BJ (cell line): ENCODE results near the gene PRDX2. TPM values are rescaled to one million over a fixed set of nuclear protein-coding genes. Genes with fewer than 3 reads are reported as not detected.
A peak's percentile ranks its signal among the peaks of the same experiment; 100 is the strongest.
"Not testable (repeated sequence)": the region's sequence is repeated elsewhere in the genome, so short reads cannot be mapped to it uniquely, and the experiment has no call there.

Experiments
- CTCF ChIA-PET: fragments of 350-600 bp; formaldehyde crosslinking; extraction: SDS; loops from one replicate; lab custom pipeline; 2021; ENCODE audit warnings: antibody characterized with exemption, inconsistent platforms; lab: Yijun Ruan, JAX
- POLR2A ChIA-PET: fragments of 300-600 bp; sonication (Branson Sonifier 250); formaldehyde crosslinking; extraction: SDS; loops from one replicate; lab custom pipeline; 2021; ENCODE audit warnings: antibody characterized with exemption; lab: Charles Lee
- DNase-seq: peaks from one replicate; pipeline ENCODE4 v3.0.0-alpha.2; 2011; ENCODE audit warnings: low read depth
- H3K27me3 ChIP-seq: 2 replicates; pipeline ENCODE4 v1.6.0; 2011; ENCODE audit warnings: low read length; ENCODE audit not compliant: control insufficient read depth, insufficient read depth
- H3K36me3 ChIP-seq: 2 replicates; pipeline ENCODE4 v1.5.1; 2011; ENCODE audit warnings: low read length; ENCODE audit not compliant: control insufficient read depth, insufficient read depth
- H3K4me3 ChIP-seq: 2 replicates; pipeline ENCODE4 v1.5.1; 2011; ENCODE audit warnings: low read depth, mild to moderate bottlenecking, control low read depth, low read length
- polyA plus RNA-seq: library from polyadenylated mRNA; depleted of rRNA; stranded (reverse); fragments of >200 nt; gene quantifications from 2 replicates; pipeline ENCODE4 v1.2.3, GENCODE V29; 2011
- TF ChIP-seq, protein P1 (sequence below): IDR thresholded peaks from 2 replicates; pipeline ENCODE4 v1.5.1; 2011; ENCODE audit warnings: low read depth, mild to moderate bottlenecking, control low read depth, inconsistent platforms, low read length, moderate library complexity; ENCODE audit not compliant: insufficient read depth

Gene PRDX2
- polyA plus RNA-seq, 1 experiment = 267 TPM

DNA sequence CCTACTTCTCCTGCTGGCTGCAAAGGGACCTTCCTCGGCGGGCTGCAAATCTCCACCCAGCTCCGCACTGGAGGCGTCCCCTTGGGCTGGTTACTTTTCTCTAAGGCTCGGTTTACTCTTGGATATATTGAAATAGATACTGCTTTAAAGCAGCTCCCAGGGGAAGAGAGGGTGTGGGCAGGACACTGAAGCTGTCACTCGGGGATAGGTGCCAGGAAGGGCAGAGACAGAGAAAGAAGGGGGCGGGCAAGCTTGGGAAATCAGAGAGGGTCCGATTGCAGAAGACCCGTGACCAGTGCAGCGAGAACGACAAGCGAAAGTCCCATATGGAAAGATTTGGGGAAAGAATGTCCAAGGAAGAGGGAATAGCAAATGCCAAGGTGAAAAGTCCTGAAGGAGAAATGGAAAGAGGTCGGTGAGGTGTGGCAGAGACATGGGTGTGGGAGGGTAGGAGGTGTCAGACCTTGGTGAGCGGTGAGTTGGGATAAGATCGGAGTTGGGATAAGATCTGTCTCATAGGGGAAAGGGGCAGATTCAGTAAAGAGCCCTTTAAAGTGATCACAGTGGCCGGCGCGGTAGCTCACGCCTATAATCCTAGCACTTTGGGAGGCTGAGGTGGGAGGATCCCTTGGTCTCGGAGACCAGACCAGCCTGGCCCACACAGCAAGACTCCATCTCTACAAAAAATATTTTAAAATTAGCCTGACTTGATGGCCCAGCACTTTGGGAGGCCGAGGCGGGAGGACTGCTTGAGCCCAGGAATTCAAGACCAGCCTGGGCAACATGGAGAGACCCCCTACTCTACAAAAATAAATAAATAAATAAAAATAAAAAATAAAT is 887 bp upstream of the PRDX2 start:
- TF ChIP-seq, protein P1, sequence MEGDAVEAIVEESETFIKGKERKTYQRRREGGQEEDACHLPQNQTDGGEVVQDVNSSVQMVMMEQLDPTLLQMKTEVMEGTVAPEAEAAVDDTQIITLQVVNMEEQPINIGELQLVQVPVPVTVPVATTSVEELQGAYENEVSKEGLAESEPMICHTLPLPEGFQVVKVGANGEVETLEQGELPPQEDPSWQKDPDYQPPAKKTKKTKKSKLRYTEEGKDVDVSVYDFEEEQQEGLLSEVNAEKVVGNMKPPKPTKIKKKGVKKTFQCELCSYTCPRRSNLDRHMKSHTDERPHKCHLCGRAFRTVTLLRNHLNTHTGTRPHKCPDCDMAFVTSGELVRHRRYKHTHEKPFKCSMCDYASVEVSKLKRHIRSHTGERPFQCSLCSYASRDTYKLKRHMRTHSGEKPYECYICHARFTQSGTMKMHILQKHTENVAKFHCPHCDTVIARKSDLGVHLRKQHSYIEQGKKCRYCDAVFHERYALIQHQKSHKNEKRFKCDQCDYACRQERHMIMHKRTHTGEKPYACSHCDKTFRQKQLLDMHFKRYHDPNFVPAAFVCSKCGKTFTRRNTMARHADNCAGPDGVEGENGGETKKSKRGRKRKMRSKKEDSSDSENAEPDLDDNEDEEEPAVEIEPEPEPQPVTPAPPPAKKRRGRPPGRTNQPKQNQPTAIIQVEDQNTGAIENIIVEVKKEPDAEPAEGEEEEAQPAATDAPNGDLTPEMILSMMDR = no peak
- CTCF ChIA-PET = interaction anchor here (0.8 to 17.9 kb wide), 6 partner anchors 12 to 45 kb away, joined by 3 to 874 read pairs (median 4); partner anchors contain the start of gene HOOK2
- H3K36me3 ChIP-seq = peaks cover 7% of the 10 kb centered on the region
- peak overlapping the region; percentile 93 for H3K4me3 ChIP-seq
- no peaks in the 10 kb centered on the region for H3K27me3 ChIP-seq
- no peak for DNase-seq
- POLR2A ChIA-PET = interaction anchor here (0.5 kb wide), 1 partner anchor 11 kb away, joined by 4 read pairs; no protein-coding TSS in a partner anchor

DNA sequence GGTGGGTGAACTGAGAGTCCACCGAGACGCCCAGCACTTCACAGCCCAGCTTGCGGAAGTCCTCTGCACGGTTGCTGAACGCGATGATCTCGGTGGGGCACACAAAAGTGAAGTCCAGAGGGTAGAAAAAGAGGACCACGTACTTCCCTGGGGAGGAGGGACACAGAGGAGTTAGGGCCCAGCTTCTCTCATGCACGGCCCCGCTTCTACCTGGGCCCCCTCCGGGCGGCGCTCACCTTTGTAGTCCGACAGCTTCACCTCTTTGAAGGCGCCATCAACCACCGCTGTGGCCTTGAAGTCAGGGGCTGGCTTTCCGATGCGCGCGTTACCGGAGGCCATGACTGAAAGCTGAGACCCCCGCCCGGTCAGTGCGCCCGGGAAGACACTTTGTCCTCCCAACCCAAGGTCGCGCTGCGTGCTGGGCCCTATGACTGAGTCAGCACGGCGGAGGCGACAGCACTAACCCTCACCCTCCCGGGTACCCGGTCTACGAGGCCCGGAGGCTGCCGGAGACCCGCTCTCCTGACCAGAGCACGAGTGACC is 606 bp downstream of the PRDX2 start:
- Histone ChIP-seq H3K36me3 (peaks cover 10% of the 10 kb centered on the region), H3K4me3 (peak overlapping the region; percentile 93), H3K27me3 (no peaks in the 10 kb centered on the region)
- CTCF ChIA-PET = interaction anchor here (1.1 to 17.9 kb wide), 3 partner anchors 34 to 47 kb away, joined by 3 to 874 read pairs (median 4); partner anchors contain the start of gene HOOK2
- TF ChIP-seq, protein P1 = no peak
- POLR2A ChIA-PET = no interaction called here
- no peak for DNase-seq

DNA sequence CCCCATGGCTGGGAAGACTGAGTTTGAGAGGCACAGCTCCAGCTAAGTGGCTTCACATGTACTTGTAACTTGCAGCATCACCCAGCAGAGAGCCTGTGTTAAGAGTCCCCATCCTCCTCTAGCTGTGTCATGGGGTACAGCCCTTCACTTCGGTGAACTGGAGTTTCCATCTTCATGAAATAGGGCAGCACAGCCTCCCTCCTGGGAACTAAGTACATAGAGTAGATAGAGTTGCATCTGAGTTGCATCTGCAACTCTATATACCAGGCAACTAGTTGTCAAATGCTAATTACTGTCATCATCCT is 1.2 kb downstream of the PRDX2 start:
- Histone ChIP-seq H3K27me3 (no peaks in the 10 kb centered on the region), H3K36me3 (peaks cover 10% of the 10 kb centered on the region), H3K4me3 (peak overlapping the region; percentile 93)
- CTCF ChIA-PET = interaction anchor here (1.1 to 17.9 kb wide), 3 partner anchors 34 to 47 kb away, joined by 3 to 874 read pairs (median 4); partner anchors contain the start of gene HOOK2
- TF ChIP-seq, protein P1 = no peak
- POLR2A ChIA-PET = no interaction called here
- no peak for DNase-seq

DNA sequence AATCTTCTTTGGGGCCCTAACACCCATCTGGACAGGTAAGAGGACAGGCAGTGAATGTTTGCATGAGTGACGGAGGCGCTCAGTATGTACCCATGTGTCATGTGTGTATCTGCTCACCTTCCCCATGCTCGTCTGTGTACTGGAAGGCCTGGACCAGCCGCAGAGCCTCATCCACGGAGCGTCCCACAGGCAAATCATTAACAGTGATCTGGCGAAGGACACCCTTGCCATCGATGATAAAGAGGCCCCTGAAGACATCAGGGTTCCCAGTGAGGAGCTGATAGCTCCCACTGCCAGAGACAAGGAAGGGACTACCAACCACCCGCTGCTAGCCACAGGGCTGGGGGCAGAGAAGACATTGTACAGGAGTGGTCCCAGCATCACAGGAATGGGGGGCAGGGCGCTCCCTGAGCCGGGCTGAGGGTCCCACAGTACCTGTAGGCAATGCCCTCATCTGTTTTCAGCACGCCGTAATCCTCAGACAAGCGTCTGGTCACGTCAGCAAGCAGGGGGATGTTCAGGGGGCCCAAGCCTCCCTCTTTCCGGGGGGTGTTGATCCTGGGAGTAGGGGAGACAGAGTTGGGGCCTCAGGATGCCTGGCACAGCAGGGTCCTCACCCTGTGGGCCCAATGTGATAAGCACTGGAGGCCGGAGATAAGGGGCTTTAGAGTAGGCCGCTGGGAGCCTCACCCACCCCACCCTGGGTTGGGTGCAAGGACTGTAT is 1.7 kb downstream of the PRDX2 start:
- CTCF ChIA-PET = interaction anchor here (0.9 to 17.9 kb wide), 5 partner anchors 33 to 80 kb away, joined by 3 to 874 read pairs (median 4); partner anchors contain the start of gene HOOK2

GRCh38 chr19:12797607-12798006 is 4.0 kb downstream of the PRDX2 start:
- H3K4me3 ChIP-seq, DNase-seq, POLR2A ChIA-PET, H3K27me3 ChIP-seq: not testable (repeated sequence)
- peaks cover 11% of the 10 kb centered on the region for H3K36me3 ChIP-seq
- CTCF ChIA-PET = interaction anchor here (0.6 to 17.9 kb wide), 4 partner anchors 31 to 81 kb away, joined by 3 to 874 read pairs (median 12); partner anchors contain the start of gene HOOK2

More for the DNA sequence above, 1.7 kb downstream of the PRDX2 start:
- DNase-seq = no peak
- Histone ChIP-seq H3K36me3 (peaks cover 10% of the 10 kb centered on the region), H3K27me3 (no peaks in the 10 kb centered on the region), H3K4me3 (no peak overlapping the region)
- POLR2A ChIA-PET = no interaction called here
- TF ChIP-seq, protein P1 = no peak
